ENCODE data around the gene RNF227. TPM values are rescaled to one million over a fixed set of nuclear protein-coding genes. Genes with fewer than 3 reads are reported as not detected.
"Not testable (repeated sequence)": the region's sequence is repeated elsewhere in the genome, so short reads cannot be mapped to it uniquely, and the experiment has no call there.

Gene RNF227
- total RNA-seq, 1 donor from 2014 or later: 3.6 TPM

DNA sequence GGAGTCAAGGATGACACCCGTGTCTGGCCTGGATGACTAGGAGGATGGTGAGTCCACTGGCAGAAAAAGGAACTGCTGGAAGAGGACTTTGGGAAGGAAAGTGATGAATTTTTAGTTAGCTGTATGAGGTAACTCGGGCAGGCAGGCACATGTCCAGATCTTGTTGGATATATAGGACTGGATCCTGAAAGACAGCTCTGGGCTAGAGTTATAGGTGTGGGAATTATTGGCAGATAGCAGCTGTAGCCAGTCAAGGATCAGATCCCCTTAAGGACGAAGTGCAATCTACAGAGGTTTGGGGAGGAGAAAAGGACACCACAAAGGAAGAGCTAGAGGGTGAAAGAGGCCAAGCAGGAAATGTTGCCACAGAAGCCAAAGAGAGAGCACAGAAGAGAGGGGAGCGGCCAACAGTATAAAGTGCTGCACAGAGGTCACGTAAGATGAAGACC lies 48.2 kb downstream of the RNF227 start:
- intact Hi-C loops (cut with micrococcal nuclease): no loop called here

GRCh38 chr17:7864995-7865650 lies 51.0 kb downstream of the RNF227 start:
- intact Hi-C loops (cut with micrococcal nuclease): no loop called here

GRCh38 chr17:7864384-7864783 lies 51.7 kb downstream of the RNF227 start:
- intact Hi-C loops (cut with micrococcal nuclease): not testable (repeated sequence)

Other genes starting within 250 kb of the RNF227 start
- 195 and 207 TPM in 2 replicates for gene TP53, start 228.8 kb downstream of the RNF227 start, total RNA-seq
- gene WRAP53, start 227.8 kb downstream of the RNF227 start, total RNA-seq: 25.9 and 28.9 TPM in 2 replicates
- 0.09 TPM in 1 of 2 replicates, not detected in the other for gene EFNB3, start 211.1 kb downstream of the RNF227 start, total RNA-seq
- gene DNAH2, start 198.5 kb downstream of the RNF227 start, total RNA-seq: not detected in 2 replicates
- gene KDM6B, start 82.1 kb downstream of the RNF227 start, total RNA-seq: 13.8 and 13.9 TPM in 2 replicates
- gene TMEM88, start 61.2 kb downstream of the RNF227 start, total RNA-seq: 0.57 and 0.82 TPM in 2 replicates
- 74.9 TPM in 2 replicates for gene NAA38, start 58.7 kb downstream of the RNF227 start, total RNA-seq
- 7.3 TPM in 2 replicates for gene CYB5D1, start 58.3 kb downstream of the RNF227 start, total RNA-seq
- gene CHD3, start 27.5 kb downstream of the RNF227 start, total RNA-seq: 212 and 213 TPM in 2 replicates
- 9.2 and 10.7 TPM in 2 replicates for gene KCNAB3, start 13.6 kb upstream of the RNF227 start, total RNA-seq
- 216 and 217 TPM in 2 replicates for gene TRAPPC1, start 15.7 kb upstream of the RNF227 start, total RNA-seq
- gene CNTROB, start 15.9 kb upstream of the RNF227 start, total RNA-seq: 54.4 and 58.1 TPM in 2 replicates
- 0.05 TPM in 1 of 2 replicates, not detected in the other for gene GUCY2D, start 86.3 kb upstream of the RNF227 start, total RNA-seq
- not detected in 2 replicates for gene ALOX15B, start 122.8 kb upstream of the RNF227 start, total RNA-seq
- not detected in 2 replicates for gene ALOX12B, start 171.4 kb upstream of the RNF227 start, total RNA-seq
- not detected in 2 replicates for gene ALOXE3, start 202.2 kb upstream of the RNF227 start, total RNA-seq
- gene HES7, start 207.8 kb upstream of the RNF227 start, total RNA-seq: 0.55 and 0.61 TPM in 2 replicates
- 20.4 and 26.4 TPM in 2 replicates for gene PER1, start 236.1 kb upstream of the RNF227 start, total RNA-seq
- gene VAMP2, start 246.7 kb upstream of the RNF227 start, total RNA-seq: 64.6 and 67.0 TPM in 2 replicates